GM18517 (cell line): Measurements from ENCODE around the gene SOAT1.
"Not testable (repeated sequence)": the region's sequence is repeated elsewhere in the genome, so short reads cannot be mapped to it uniquely, and the experiment has no call there.

ENCODE experiments used
- ATAC-seq: cut with Tn5 transposase; IDR thresholded peaks from one replicate; pipeline ENCODE4 v1.9.1; 2021; ENCODE audit warnings: mild to moderate bottlenecking, moderate library complexity; ENCODE audit not compliant: unreplicated experiment

The SOAT1 gene

GRCh38 chr1:179342740-179343404 is 49.3 kb downstream of the SOAT1 start:
- no peak for ATAC-seq

- no peak for ATAC-seq
Measured at GRCh38 chr1:179351281-179351680, 57.7 kb downstream of the SOAT1 start.

GRCh38 chr1:179352236-179352635 is 58.6 kb downstream of the SOAT1 start:
- ATAC-seq = no peak

- no peak for ATAC-seq
Measured at GRCh38 chr1:179353546-179353945, 59.9 kb downstream of the SOAT1 start.

- not testable (repeated sequence) for ATAC-seq
Measured at GRCh38 chr1:179361631-179362030, 68.0 kb downstream of the SOAT1 start.

- peak; percentile 97 for ATAC-seq
Measured at GRCh38 chr1:179365342-179366092, 71.9 kb downstream of the SOAT1 start, which contains the start of gene AXDND1. AXDND1 (plus strand) TSS chr1:179365971; CDS start chr1:179366510, 539 bp downstream.

GRCh38 chr1:179366093-179366800 is 72.7 kb downstream of the SOAT1 start:
- ATAC-seq = peak; percentile 41

GRCh38 chr1:179369751-179370341 is 76.2 kb downstream of the SOAT1 start:
- ATAC-seq = peak; percentile 46

- no peak for ATAC-seq
Measured at GRCh38 chr1:179372160-179372559, 78.6 kb downstream of the SOAT1 start.

- no peak for ATAC-seq
Measured at GRCh38 chr1:179376223-179376622, 82.6 kb downstream of the SOAT1 start.

- ATAC-seq = no peak
Measured at GRCh38 chr1:179380299-179380698, 86.7 kb downstream of the SOAT1 start.

GRCh38 chr1:179384027-179384426 is 90.4 kb downstream of the SOAT1 start:
- ATAC-seq = no peak

GRCh38 chr1:179385510-179385909 is 91.9 kb downstream of the SOAT1 start:
- ATAC-seq = no peak

GRCh38 chr1:179393721-179394120 is 100.1 kb downstream of the SOAT1 start:
- ATAC-seq = no peak

- not testable (repeated sequence) for ATAC-seq
Measured at GRCh38 chr1:179399399-179399798, 105.8 kb downstream of the SOAT1 start.
